Eye (tissue), 1 donor: ENCODE data around the gene NEK1.

Source experiments
- DNase-seq: peaks from one replicate; pipeline ENCODE4 v3.0.0-alpha.2; 2015

Gene NEK1

GRCh38 chr4:169361756-169362155 is 250.6 kb downstream of the NEK1 start:
- DNase-seq: no peak

- no peak for DNase-seq
Observed at GRCh38 chr4:169359961-169360360, 252.4 kb downstream of the NEK1 start.

- no peak for DNase-seq
Observed at GRCh38 chr4:169352360-169352759, 260.0 kb downstream of the NEK1 start.

- peak; percentile 56 for DNase-seq
Observed at GRCh38 chr4:169351872-169352271, 260.5 kb downstream of the NEK1 start.

- no peak for DNase-seq
Observed at GRCh38 chr4:169348541-169348940, 263.8 kb downstream of the NEK1 start.

- DNase-seq: no peak
Observed at GRCh38 chr4:169346840-169347239, 265.5 kb downstream of the NEK1 start.

- DNase-seq: peak; percentile 46
Observed at GRCh38 chr4:169345316-169345721, 267.1 kb downstream of the NEK1 start.
